Tibial nerve (tissue), 4 donors: Measurements from ENCODE around the gene ST3GAL3. TPM values are rescaled to one million over a fixed set of nuclear protein-coding genes. Genes with fewer than 3 reads are reported as not detected.

Experiments
- DNase-seq, 2 donors: peaks; one replicate each; pipeline ENCODE4 v3.0.0-alpha.2; 2019; ENCODE audit warnings: low spot score in 2 of 2
- H3K27ac ChIP-seq, 4 donors: fragments of 200-600 bp; sonication (generic) in 3 of 4; one replicate each; pipeline ENCODE4 v1.5.1; 2017 to 2019; ENCODE audit warnings: mild to moderate bottlenecking in 1 of 4
- H3K27me3 ChIP-seq, 2 donors: fragments of 200-600 bp; sonication (generic) in 1 of 2; one replicate each; pipeline versions ENCODE4 v1.5.1 to v1.6.0; 2017 to 2019
- H3K36me3 ChIP-seq, 3 donors: fragments of 200-600 bp; sonication (generic); one replicate each; pipeline ENCODE4 v1.5.1; 2018 to 2019
- H3K4me1 ChIP-seq, 4 donors: fragments of 200-600 bp; sonication (generic) in 3 of 4; one replicate each; pipeline ENCODE4 v1.5.1; 2017 to 2019
- H3K4me3 ChIP-seq, 4 donors: fragments of 200-600 bp; sonication (generic) in 3 of 4; one replicate each; pipeline ENCODE4 v1.5.1; 2017 to 2019; ENCODE audit warnings: mild to moderate bottlenecking in 1 of 4, moderate library complexity in 1 of 4
- H3K9me3 ChIP-seq, 4 donors: fragments of 200-600 bp; sonication (generic) in 3 of 4; one replicate each; pipeline ENCODE4 v1.5.1; 2017 to 2019
- CTCF ChIP-seq, 5 experiments: fragments of 200-600 bp in 3 of 5; fragments of 450-650 bp in 2 of 5; sonication (generic) in 3 of 5; IDR thresholded peaks; one replicate each; pipeline ENCODE4 v1.5.1; 2016 to 2019; ENCODE audit warnings: antibody characterized with exemption in 5 of 5, mild to moderate bottlenecking in 3 of 5, moderate library complexity in 2 of 5
- EP300 ChIP-seq, 2 donors: sonication (generic); formaldehyde crosslinking; IDR thresholded peaks; one replicate each; pipeline ENCODE4 v1.6.1; 2017; ENCODE audit warnings: antibody characterized with exemption in 2 of 2, mild to moderate bottlenecking in 1 of 2
- POLR2A ChIP-seq, 2 donors: fragments of 450-650 bp; IDR thresholded peaks; one replicate each; pipeline ENCODE4 v1.6.1; 2017; ENCODE audit warnings: antibody characterized with exemption in 2 of 2, mild to moderate bottlenecking in 2 of 2, moderate library complexity in 2 of 2
- WGBS, 2 donors: methylation state at CpG; one replicate each; pipeline ENCODE4 v1.1.5; 2018; 5-methylcytosine and 5-hydroxymethylcytosine counted together
- total RNA-seq, 4 donors: library from RNA; depleted of rRNA; stranded (reverse); fragments of >200 nt; gene quantifications; one replicate each; pipeline ENCODE4 v1.1.0, GENCODE V29; 2016

Gene ST3GAL3
- total RNA-seq, 4 donors from 2014 or later, result 20.7 to 27.0 (median 24.1) TPM

GRCh38 chr1:43668956-43669355 lies 38.4 kb upstream of the ST3GAL3 start:
- H3K9me3 ChIP-seq, result no peaks in the 10 kb centered on the region
- no peak overlapping the region for H3K4me3 ChIP-seq
- WGBS, 2 donors, result 90 to 91% methylated on average over 7 of the region's 7 CpGs
- no peak for DNase-seq
- peaks cover 10 to 100% (median 56%) of the 10 kb centered on the region in 3 donors for H3K36me3 ChIP-seq
- no peaks in the 10 kb centered on the region for H3K27me3 ChIP-seq
- TF ChIP-seq POLR2A (IDR thresholded peaks at IDR 0.05) (no peak), CTCF (IDR thresholded peaks at IDR 0.05) (no peak), EP300 (IDR thresholded peaks at IDR 0.05) (no peak)
- H3K4me1 ChIP-seq, result no peaks in the 10 kb centered on the region
- no peak overlapping the region for H3K27ac ChIP-seq

- no peak overlapping the region for H3K27ac ChIP-seq
Measured at GRCh38 chr1:43669878-43670277, 37.5 kb upstream of the ST3GAL3 start.

GRCh38 chr1:43671193-43671592 lies 36.1 kb upstream of the ST3GAL3 start:
- Histone ChIP-seq H3K4me1 (no peaks in the 10 kb centered on the region), H3K9me3 (no peaks in the 10 kb centered on the region), H3K36me3 (peaks cover 10 to 100% (median 45%) of the 10 kb centered on the region in 3 donors), H3K27ac (no peak overlapping the region), H3K27me3 (no peaks in the 10 kb centered on the region), H3K4me3 (no peak overlapping the region)
- 89 to 96% methylated on average over 2 of the region's 2 CpGs for WGBS, 2 donors
- TF ChIP-seq POLR2A (IDR thresholded peaks at IDR 0.05), result no peak
- TF ChIP-seq EP300 (IDR thresholded peaks at IDR 0.05), result no peak
- no peak for DNase-seq

More at GRCh38 chr1:43669878-43670277, 37.5 kb upstream of the ST3GAL3 start:
- H3K4me3 ChIP-seq, result no peak overlapping the region
- WGBS, 2 donors, result 91 to 92% methylated on average over 5 of the region's 5 CpGs
- H3K4me1 ChIP-seq, result no peaks in the 10 kb centered on the region
- no peaks in the 10 kb centered on the region for H3K27me3 ChIP-seq
- DNase-seq, result no peak
- TF ChIP-seq POLR2A (IDR thresholded peaks at IDR 0.05) (no peak), CTCF (IDR thresholded peaks at IDR 0.05) (no peak), EP300 (IDR thresholded peaks at IDR 0.05) (no peak)
- peaks cover 10 to 100% (median 52%) of the 10 kb centered on the region in 3 donors for H3K36me3 ChIP-seq
- no peaks in the 10 kb centered on the region for H3K9me3 ChIP-seq

- Histone ChIP-seq H3K36me3 (peaks cover 9 to 98% (median 39%) of the 10 kb centered on the region in 3 donors), H3K9me3 (no peaks in the 10 kb centered on the region), H3K4me1 (no peaks in the 10 kb centered on the region), H3K4me3 (no peak overlapping the region), H3K27ac (no peak overlapping the region), H3K27me3 (no peaks in the 10 kb centered on the region)
- DNase-seq, result no peak
- 86 to 91% methylated on average over 10 of the region's 10 CpGs for WGBS, 2 donors
- no peak for TF ChIP-seq EP300 (IDR thresholded peaks at IDR 0.05)
- no peak for TF ChIP-seq CTCF (IDR thresholded peaks at IDR 0.05)
- TF ChIP-seq POLR2A (IDR thresholded peaks at IDR 0.05), result no peak
Measured at GRCh38 chr1:43671626-43672330, 35.6 kb upstream of the ST3GAL3 start.

GRCh38 chr1:43673261-43673660 lies 34.1 kb upstream of the ST3GAL3 start:
- H3K27me3 ChIP-seq, result no peaks in the 10 kb centered on the region
- no peak overlapping the region for H3K27ac ChIP-seq
- H3K9me3 ChIP-seq, result no peaks in the 10 kb centered on the region
- peaks cover 6 to 90% (median 24%) of the 10 kb centered on the region in 3 donors for H3K36me3 ChIP-seq
- no peaks in the 10 kb centered on the region for H3K4me1 ChIP-seq
- TF ChIP-seq EP300 (IDR thresholded peaks at IDR 0.05), result no peak
- TF ChIP-seq POLR2A (IDR thresholded peaks at IDR 0.05), result no peak
- TF ChIP-seq CTCF (IDR thresholded peaks at IDR 0.05), result no peak
- H3K4me3 ChIP-seq, result no peak overlapping the region
- DNase-seq, result no peak
- 89 to 92% methylated on average over 7 of the region's 7 CpGs for WGBS, 2 donors
